SK-N-MC (cell line): ENCODE measurements around the gene DGKQ.

Source experiments
- EZH2 ChIP-seq: fragments of 200-600 bp; sonication (generic); IDR thresholded peaks from one replicate; pipeline ENCODE4 v1.6.1; 2017; ENCODE audit warnings: antibody characterized with exemption
- POLR2AphosphoS5 ChIP-seq: IDR thresholded peaks from 2 replicates; pipeline ENCODE4 v1.6.1; 2012; ENCODE audit warnings: mild to moderate bottlenecking, low read depth, low read length, borderline replicate concordance

GRCh38 chr4:1019729-1020470 is 46.5 kb upstream of the DGKQ start:
- TF ChIP-seq POLR2AphosphoS5: no peak
- no peak for TF ChIP-seq EZH2
